ENCODE data around the gene ACSM5.

ACSM5 gene
- total RNA-seq: 0 reads per million in 2 experiments

GRCh38 chr16:20409398-20410120 lies at the start of gene ACSM5:
ACSM5 (plus strand) TSS chr16:20409534; CDS start chr16:20411485, 1,951 bp downstream.
- no peak for DNase-seq (ENCODE audit: low read depth)

- DNase-seq (ENCODE audit: low read depth): no peak
These were observed 49.3 kb upstream of the ACSM5 start for GRCh38 chr16:20359997-20360396.

GRCh38 chr16:20363191-20363590 lies 46.1 kb upstream of the ACSM5 start:
- DNase-seq (ENCODE audit: low read depth): no peak

- no peak for DNase-seq (ENCODE audit: low read depth)
These were observed 45.3 kb upstream of the ACSM5 start for GRCh38 chr16:20364051-20364450.

GRCh38 chr16:20369452-20370054 lies 39.8 kb upstream of the ACSM5 start:
- DNase-seq (ENCODE audit: low read depth): no peak

- DNase-seq (ENCODE audit: low read depth): no peak
These were observed 36.6 kb upstream of the ACSM5 start for GRCh38 chr16:20372701-20373100.

- DNase-seq (ENCODE audit: low read depth): no peak
These were observed 32.2 kb upstream of the ACSM5 start for GRCh38 chr16:20377181-20377580.

- no peak for DNase-seq (ENCODE audit: low read depth)
These were observed 28.6 kb upstream of the ACSM5 start for GRCh38 chr16:20380782-20381181.

- DNase-seq (ENCODE audit: low read depth): no peak
These were observed 27.0 kb upstream of the ACSM5 start for GRCh38 chr16:20382202-20382948.

- peak; percentile 10 for DNase-seq (ENCODE audit: low read depth)
These were observed 26.0 kb upstream of the ACSM5 start for GRCh38 chr16:20383106-20384029.

GRCh38 chr16:20385844-20386832 lies 23.2 kb upstream of the ACSM5 start:
- DNase-seq (ENCODE audit: low read depth): peak; percentile 15

GRCh38 chr16:20387978-20388377 lies 21.4 kb upstream of the ACSM5 start:
- DNase-seq (ENCODE audit: low read depth): no peak

GRCh38 chr16:20388854-20389253 lies 20.5 kb upstream of the ACSM5 start:
- DNase-seq (ENCODE audit: low read depth): no peak

GRCh38 chr16:20391045-20391444 lies 18.3 kb upstream of the ACSM5 start:
- DNase-seq (ENCODE audit: low read depth): no peak

- no peak for DNase-seq (ENCODE audit: low read depth)
These were observed 15.3 kb upstream of the ACSM5 start for GRCh38 chr16:20393801-20394577.

- no peak for DNase-seq (ENCODE audit: low read depth)
These were observed 13.4 kb upstream of the ACSM5 start for GRCh38 chr16:20395946-20396345.

GRCh38 chr16:20396846-20397467 lies 12.4 kb upstream of the ACSM5 start:
- no peak for DNase-seq (ENCODE audit: low read depth)

- DNase-seq (ENCODE audit: low read depth): no peak
These were observed 11.8 kb upstream of the ACSM5 start for GRCh38 chr16:20397468-20398074.

- DNase-seq (ENCODE audit: low read depth): no peak
These were observed 10.7 kb upstream of the ACSM5 start for GRCh38 chr16:20398603-20399002.
